ENCODE measurements around the gene CDK2AP2.
"Not testable (repeated sequence)": the region's sequence is repeated elsewhere in the genome, so short reads cannot be mapped to it uniquely, and the experiment has no call there.

The CDK2AP2 gene

DNA sequence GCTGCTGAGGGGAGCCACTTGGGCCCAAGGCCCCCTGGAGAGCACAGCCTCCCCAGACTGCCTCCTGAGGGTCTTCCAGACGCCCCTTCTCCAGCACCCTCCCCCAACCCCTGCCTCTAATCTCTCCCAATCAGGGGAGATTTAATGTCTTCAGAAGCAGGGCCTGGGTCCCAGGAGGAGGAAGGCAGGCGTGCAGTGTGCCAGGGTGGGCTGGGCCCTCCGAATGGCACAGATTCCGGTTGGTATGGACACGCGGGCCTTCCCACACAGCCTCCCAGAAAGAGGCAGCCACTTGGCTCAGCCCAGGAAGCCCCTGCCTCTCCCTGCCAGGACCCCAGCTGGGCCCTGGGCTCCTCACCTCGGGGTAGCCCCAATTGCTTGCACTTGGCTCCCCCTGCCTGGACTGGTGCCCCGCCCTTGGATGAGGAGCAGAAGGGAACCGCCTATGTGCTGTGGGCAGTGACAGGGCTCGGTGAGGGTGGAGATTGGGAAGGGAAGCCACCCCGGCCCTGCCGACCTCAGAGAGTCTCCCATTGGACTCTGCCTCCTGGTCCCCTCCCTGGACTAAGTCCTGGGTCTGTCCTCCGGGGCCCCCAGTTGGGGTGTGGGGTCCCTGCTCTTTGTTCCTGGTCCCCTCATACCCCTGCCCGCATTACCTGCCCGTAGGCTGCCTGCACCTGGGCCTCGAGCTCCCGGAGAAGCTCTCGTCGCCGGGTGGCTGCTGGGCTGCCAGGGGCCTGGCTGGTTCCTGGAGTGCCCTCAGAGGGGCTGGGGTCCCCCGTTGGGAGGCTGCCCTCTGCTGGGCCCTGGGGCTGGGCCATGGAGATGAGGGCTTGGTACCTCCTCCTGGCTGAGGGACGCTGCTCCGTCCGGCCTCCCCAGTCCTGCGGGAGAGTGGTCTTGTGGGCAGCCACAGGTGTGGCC is 15.9 kb upstream of the CDK2AP2 start:
- DNase-seq = no peak

DNA sequence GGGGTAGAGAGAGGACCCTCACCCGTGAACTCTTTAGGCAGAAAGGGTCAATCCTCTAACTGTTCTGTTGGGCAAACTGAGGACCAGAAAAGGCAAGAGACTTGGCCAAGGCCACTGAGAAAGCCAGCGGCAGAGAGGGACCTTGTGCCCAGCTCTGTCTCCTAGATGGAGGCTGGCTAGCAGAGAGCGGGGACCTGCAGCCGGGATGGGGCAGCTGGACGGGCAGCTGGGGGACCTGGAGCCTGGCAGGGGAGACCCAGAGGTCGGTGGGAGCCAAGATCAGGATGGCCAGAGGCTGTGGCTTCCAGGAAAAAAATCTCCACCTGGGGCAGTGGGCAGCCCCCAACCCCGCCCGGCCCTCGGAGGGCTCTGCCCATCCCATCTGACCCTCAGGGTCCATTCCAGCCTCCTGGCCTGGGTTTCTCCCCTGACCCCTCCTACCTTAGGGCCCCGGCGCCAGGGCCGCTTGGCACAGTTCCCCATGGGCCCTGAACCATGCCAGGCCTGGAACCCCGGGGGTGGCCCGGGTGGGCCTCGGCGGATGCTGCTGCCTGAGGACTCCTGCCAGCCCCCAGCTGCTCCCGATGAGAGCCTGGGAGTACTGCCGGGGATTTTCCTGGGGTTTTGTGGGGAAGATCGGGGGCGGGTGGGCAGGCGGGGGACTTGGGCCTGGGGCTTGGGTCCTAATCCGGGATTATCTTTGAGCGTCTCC is 15.0 kb upstream of the CDK2AP2 start, which contains the start of gene CABP2:
Gene CABP2 (minus strand): TSS at position 603 of the 712 bp plus-strand sequence. CDS start 120 bp downstream, at position 483.
- no peak for DNase-seq

DNA sequence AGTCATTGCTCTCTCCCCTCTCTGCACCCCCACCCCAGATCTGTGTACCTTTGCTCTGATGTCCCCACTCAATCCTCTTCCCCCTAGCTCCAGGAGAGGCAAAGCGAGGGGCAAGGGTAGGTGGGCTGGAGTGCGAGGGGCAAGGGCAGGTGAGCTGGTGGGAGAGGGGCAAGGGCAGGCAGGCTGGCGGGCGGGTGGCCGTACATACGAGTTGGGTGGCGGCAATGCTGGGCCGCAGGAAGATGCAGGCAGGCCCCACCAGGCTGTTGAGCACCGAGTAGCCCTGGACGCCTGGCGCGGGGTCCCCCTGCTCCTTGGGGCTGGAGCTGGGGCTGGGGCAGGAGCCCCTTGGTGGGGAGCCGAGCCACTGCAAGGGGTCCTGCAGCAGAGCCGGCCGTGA is 14.4 kb upstream of the CDK2AP2 start:
- no peak for DNase-seq

DNA sequence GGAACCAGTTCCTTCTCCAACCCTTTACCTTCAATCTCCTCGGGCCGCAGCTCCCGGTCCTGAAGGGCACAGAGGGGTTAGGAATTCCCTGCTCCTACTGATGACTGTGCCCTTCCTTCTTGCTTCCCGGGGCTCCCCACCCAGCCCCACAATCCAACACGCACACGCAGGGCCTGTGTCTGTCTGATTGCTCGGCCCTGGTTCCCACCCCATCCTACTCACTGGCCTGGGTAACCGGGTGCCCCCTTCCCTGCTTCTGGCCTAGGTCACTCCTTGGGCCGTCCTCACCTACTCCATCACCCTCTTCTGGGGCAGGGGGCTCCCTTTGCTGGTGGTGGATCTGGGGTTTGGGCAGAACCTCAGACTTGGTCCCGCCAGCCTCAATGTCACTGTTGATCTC is 14.0 kb upstream of the CDK2AP2 start:
- no peak for DNase-seq

DNA sequence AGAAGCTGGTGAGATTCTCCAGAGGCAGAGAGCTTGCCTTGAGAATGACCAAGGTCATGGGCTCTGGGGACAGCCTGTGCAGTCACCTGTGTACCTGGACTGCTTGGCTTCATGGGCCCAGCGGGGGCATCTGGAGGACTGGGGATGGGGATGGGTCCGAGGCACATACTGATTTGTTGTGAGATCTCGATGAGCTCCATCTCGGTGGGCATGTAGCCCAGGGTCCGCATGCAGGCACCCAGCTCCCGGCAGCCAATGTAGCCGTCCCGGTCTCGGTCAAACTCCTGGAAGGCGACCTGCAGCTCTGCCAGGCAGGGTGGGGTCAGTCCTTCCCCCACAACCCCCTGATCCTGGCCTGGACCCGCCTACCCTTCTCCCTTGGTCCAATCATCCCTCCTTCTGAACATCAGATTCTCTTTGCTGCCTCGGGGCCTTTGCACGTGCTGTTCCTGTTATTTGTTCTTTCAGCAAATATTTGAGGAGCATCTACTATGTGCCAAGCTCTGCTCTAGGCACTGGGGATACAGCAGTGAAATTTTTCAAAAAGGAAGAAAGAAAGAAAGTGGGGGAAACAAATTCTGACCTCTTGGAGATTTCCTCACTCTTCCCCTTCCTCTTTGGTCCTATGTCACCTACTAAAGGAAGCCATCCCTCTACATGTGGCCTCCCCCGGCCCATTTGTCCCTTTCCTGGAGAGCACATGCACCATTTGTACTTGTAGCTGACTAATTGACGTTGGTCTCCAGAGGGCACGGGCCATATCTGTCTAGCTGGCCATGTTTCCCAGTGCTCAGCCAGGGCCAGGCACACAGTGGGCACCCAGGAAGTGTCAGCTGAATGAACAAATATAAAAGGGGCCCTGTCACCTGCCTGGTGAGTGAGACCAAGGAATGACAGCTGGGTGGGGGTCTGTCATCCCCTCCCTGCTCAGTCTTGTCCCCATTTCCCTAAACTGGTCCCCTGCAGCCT is 13.2 kb upstream of the CDK2AP2 start:
- no peak for DNase-seq

DNA sequence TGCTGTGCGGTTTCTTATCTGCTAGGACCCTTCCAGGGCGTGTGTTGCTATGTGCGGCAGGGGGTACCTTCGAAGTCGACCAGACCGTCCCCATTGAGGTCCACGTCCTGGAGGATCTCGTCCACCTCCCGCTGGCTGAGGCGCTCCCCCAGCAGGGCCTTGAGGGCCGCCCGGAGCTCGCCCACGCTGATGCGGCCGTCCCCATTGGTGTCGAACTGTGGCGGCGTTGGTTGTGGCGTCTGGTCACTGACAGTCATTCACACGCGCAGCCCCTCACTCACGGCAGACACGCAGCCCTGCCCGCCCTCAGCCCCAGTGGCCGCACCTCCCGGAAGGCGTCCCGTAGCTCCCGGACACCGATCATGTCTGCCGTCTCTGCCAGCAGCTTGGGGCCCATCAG is 11.8 kb upstream of the CDK2AP2 start:
- DNase-seq = no peak

DNA sequence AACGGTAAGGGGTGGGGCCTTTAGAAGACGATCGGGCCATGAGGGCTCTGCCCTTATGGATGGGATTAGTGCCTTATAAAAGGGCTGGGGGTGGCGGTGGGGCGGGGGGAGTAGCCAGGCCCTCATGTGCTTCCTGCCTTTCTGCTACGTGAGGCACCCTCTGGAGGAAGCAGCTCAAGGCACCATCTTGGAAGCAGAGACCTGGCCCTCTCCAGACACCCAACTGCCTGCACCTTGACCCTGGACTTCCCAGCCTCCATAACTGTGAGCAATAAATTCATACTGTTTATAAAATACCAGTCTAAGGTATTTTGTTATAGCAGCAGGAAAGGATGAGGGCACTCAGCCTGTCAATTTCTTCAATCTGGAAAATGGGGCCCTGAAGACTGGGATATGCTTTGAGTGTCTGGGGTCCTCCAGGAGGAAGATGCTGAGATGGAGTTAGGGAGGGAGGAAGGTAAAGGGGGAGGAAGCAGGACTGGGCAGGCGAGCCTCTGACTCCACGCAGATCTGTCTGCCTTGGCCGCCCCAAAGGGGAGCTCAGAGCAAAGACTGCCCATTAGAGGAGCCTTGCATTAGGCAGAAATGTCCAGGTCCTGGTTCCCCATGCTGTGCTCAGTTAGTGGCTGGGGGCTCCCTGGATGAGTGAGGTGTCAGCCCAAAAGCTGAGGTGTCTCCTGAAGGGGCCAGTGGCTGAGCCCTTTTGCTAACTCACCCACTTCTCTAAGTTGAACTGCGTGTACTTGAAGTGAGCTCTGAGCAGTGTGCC is 10.0 kb upstream of the CDK2AP2 start:
- no peak for DNase-seq

DNA sequence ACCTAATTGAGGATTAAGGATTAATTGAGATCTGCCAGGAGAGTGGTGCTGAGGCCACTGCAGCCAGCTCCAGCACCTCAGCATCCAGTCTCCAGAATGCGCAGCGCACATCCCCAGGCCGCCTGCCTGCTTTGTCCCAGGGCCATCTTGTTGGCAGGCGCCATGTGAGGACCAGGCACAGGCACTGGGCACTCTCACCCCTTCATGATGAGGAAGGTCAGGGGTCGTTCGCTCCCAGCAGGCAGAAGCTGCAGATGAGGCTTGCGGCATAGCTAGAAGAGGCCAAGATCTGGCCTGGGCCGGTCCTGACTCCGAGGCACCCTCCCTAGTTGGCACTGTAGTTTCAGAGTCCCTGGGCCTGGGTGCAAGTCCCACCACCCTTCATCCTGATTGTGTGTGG is 8.8 kb upstream of the CDK2AP2 start:
- no peak for DNase-seq

DNA sequence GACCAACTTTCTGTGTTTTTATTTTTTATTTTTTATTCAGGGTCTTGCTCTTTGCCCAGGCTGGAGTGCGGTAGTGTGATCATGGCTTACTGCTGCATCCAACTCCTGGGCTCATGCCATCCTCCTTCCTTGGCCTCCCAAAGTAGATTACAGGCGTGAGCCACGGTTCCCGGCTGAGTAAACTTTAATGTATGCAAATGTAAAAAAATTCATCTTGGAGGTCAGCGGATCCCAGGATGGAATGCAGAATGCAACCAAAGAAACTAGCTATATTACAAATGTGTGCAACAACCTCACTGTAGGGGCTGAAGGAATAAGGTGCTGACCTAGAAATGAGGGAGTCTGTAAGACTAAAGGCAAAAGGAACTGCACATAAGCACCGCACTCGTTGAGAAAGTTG is 6.2 kb upstream of the CDK2AP2 start:
- DNase-seq = no peak

DNA sequence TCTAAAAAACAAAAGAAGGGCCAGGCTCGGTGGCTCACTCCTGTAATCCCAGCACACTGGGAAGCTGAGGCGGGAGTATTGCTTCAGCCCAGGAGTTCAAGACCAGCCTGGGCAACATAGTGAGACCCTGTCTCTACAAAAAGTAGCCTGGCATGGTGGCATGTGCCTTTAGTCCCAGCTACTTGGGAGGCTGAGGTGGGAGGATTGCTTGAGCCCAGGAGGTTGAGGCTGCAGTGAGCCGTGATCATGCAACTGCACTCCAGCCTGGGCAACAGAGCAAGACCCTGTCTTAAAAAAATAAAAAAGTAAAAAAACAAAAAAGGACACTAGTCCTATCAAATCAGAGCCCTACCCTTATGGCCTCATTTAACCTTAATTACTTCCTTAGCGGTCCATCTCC is 3.6 kb upstream of the CDK2AP2 start:
- not testable (repeated sequence) for DNase-seq

DNA sequence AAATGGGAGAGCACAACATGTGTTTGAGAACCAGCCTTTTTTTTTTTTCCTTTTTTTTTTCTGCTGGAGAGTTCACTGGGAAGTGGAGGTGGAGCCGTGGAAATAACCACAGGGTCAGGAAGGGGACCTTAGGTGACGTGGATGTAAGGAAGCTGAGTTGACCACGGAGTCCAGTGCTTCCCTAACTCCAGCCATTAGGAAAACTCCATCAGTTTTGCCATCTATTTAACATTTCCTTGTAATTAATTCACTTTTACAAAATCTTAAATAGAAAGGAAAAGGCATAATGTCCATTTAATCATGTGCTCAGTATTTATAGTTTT is 2.0 kb upstream of the CDK2AP2 start:
- DNase-seq = no peak

DNA sequence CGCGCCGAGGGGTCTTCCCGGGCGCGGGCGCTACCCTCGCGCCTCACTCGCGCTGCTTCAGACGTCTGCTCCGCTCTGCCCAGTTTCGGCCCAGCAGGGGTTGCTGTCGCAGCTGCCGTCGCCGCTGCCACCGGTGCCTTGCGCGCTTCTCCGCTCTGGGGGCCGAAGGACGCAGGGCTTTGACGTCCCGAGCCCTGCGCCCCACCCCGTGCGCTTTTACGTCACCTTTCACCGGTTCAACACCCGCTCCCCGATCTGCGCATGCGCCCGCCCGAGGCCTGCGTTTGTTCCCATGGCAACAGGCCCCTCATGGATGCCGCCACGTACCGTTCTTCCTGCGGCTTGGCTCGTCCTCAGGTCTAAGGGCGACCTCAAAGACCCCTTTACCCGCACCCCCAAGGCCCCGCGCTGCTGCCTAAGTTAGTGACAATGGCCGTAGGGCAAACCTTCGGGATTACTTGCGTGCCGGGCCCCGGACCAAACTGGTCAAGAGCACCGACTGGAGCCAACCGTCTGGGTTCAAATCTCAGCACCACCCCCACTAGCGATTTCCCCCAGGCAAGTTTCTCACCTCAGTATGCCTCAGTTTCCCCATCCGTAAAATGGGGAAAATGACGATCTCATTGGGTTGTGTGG is 642 bp upstream of the CDK2AP2 start:
- DNase-seq = peak; percentile 97 to 99 (median 99)

DNA sequence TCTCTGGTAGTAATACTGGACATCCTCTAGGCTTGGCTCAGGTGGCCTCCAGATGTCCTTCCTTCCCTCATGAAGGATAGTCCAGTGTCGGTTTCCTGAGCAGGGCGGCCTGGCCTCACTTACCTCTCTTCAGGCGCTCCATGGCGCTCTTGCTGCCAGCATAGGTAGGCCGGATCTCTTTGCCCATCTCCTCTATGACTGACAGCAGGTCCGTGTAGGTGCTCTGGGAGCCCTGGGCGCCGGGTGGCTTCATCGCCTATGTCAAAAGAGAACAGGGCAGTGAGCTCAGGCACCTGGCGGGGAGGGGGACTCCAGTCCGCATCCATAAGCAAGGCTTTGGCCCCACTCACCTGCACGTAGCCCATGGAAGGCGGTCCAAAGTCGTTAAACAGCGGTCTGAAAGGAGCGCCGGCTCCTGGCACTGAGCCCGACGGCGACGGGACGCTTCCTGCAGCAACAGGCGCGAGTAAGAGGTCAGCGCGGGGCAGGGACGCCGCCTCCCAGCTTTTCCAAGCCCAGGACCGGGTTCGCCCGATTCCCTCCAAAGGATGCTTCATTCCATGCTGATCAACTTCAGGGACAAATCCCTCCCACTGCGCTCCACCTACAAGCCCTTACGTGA is 609 bp downstream of the CDK2AP2 start:
- peak in 2 of 6 experiments; percentile 55 to 57 for DNase-seq

DNA sequence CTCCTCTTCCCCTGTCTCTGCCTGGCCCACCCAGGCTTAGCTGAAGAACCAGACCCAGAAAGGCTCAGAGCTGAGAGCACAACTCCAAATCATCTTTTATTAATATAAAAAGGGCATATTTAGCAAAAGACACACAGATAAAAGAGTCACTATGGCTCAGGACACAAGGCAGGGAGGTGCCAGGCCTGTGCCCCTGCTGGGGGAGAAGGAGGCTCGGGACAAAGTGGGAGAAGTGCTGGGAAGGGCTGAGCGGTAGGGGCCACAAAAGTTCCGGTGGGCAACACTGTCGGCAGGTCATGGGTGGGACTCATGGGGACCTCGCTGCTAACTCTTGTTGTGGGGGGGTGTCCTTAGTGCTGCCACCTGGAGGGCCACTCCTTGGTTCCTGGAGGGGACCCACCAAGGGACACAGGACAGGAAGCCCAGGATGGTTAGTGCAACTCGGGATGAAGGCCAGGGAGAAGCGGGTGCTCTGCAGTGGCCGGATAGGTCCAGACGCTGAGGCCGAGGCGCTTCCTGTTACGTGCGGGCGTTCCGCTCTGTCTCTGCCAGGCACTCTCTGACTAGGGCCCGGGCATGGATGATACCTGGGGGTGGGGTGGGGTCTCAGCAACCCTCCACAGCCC is 1.4 kb downstream of the CDK2AP2 start:
- no peak for DNase-seq

DNA sequence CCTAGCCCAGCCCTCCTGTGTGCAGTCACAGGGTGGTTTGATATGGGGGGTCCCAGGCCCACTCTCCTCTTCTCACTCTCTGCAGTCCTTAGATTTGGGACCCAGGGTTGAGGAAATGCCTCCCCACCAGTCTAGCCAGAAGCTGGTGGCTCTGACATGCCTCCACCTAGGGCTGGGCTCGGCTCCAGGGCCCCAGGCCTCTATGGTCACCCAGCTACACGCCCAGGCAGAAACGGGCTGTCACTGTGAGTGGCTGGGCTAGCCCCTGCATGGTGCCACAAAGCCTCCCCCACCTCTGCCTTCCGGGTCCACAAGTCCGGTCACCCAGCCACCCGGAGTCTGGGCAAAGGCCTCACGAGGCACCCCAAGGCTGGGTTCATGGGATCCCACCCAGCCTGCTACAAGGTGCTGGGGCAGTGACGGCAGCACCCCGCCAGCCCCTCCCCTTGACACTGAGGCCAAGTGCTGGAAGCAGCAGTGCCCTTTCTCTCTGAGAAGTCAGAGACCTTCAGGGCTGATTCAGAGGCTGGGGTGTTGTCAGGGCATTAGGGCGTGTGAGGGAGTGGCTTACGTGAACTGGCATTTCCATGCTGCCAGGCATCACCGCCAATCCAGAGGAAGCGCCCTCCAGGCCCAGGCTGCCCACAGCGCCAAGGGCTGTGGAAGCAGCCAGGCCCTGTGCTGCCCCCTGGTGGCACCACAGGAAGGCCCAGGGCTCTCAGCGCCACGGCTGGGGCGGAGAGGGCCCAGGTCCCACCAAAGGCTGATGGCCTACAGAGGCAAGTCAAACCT is 2.2 kb downstream of the CDK2AP2 start:
- peak; percentile 80 to 87 (median 85) for DNase-seq

DNA sequence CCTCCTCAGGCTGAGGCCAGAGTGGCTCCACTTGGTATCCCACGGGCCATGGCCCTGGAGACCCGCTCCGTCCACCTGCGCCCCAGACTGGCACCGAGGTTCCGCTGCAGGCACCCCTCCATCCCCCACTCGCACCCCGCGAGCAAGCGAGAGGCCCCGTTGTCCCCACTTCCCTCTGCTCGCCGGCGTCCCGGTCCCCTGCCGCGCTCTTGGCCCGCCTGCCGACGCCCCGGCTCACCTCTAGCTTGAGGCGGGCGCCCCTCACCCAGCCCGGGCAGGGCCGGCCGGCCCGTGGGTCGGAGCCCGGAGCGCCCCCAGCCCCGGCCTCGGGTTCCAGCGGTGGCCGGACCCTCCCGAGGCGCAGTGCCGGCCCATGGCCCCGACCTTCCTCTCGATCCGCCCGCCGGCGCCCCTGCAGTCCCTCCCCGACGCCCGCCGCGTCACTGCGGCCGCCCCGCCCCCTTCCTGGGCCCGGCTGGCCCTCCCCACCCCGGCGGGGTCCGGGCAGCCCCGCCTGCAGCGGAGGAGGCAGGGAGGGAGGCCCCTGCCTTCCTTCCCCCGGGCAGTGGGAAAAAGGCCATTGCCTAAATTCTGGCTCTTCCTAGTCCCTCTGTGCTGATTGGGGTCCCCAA is 2.9 kb downstream of the CDK2AP2 start, which contains the start of gene PITPNM1:
Gene PITPNM1 (minus strand): TSS at position 414 of the 632 bp plus-strand sequence. CDS start 1,183 bp downstream, outside the sequence.
- peak; percentile 26 to 70 (median 59) for DNase-seq

DNA sequence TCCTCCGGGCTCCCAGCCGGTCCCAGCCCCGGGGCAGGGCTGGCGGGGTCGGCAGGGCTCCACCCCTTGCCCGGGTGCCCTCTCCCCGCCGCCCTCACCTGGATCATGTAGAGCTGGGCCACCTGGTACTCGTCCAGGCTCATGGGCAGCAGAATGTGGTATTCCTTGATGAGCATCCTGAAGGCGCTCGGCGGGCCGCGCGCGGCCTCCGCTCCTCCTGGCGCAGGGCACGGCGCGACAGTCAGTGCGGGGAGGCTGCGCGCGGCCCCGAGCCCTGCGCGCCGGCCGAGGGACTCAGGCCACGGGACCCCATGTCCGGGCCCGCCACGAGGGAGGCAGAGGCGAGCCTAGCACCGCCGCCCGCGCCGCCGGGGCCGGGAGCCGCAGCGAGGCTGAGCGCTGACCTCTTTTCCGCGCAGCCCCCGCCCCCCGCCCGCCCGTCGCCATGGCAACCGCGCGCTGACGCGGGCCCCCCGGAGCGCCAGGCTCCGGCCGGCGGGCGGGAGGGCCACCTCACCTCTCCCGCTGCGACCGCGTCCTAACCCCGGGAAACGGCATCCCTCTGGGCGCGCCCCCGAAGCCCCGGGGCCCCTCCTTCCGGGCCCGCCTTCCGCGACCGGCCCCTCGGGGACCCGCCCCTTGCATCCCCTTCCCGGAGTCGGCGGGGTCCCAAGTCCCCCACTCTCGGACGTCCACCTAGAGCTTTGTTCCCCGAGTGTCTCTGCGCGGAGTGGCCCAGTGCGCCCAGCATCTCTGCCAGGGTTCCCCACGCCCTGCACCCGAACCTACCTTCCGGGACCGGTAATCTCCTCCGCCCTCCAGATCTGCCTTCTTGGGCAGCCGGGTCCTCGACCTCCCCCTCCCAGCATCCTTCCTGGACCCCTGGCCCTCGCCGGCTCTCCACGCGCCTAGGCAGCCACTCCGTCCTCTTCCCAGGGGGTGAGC is 3.7 kb downstream of the CDK2AP2 start:
- DNase-seq = peak in 3 of 6 experiments; percentile 20 to 42 (median 36)
